Colonic mucosa (tissue), 4 donors: ENCODE measurements around the gene MON2. TPM values are rescaled to one million over a fixed set of nuclear protein-coding genes. Genes with fewer than 3 reads are reported as not detected.

Experiments
- DNase-seq: peaks from one replicate; pipeline ENCODE4 v3.0.0-alpha.2; 2020
- H3K27ac ChIP-seq: fragments of 200-600 bp; one replicate; pipeline ENCODE4 v1.8.0; 2021
- H3K27me3 ChIP-seq: fragments of 200-600 bp; one replicate; pipeline ENCODE4 v1.8.0; 2021
- H3K36me3 ChIP-seq: fragments of 200-600 bp; one replicate; pipeline ENCODE4 v1.8.0; 2021
- H3K4me1 ChIP-seq: fragments of 200-600 bp; one replicate; pipeline ENCODE4 v1.8.0; 2021; ENCODE audit warnings: mild to moderate bottlenecking
- H3K4me3 ChIP-seq: fragments of 200-600 bp; one replicate; pipeline ENCODE4 v1.8.0; 2021
- H3K9ac ChIP-seq, 2 donors: one replicate each; pipeline ENCODE4 v1.7.0; 2013; ENCODE audit warnings: control low read depth in 2 of 2, low read depth in 2 of 2, low read length in 2 of 2
- H3K9me3 ChIP-seq: fragments of 200-600 bp; one replicate; pipeline ENCODE4 v1.8.0; 2021
- intact Hi-C: fragments of 100-400 bp; cut with DNase I; formaldehyde crosslinking; loops from one replicate; pipeline ENCODE4 v1.14.1; 2022
- total RNA-seq, 2 donors: library from RNA; stranded (reverse); fragmentation: NEBNext Ultra II Directional in 1 of 2; extraction: Animal tissue kit (Norgen Biotek cat#: 25700) in 1 of 2; gene quantifications; one replicate each; pipeline ENCODE4 v1.2.1, GENCODE V29; 2021
- TF ChIP-seq, protein P1 (sequence below): fragments of 200-600 bp; IDR thresholded peaks from one replicate; pipeline ENCODE4 v1.8.0; 2022; ENCODE audit warnings: antibody characterized with exemption, mild to moderate bottlenecking
- donor health status: healthy.
- donor health status: DM: no; HTN: no; CAD: no.
- donor health status: DM: no; HTN: no; CAD: no.

Gene MON2
- total RNA-seq, 2 donors from 2014 or later = 50.4 to 53.0 TPM

DNA sequence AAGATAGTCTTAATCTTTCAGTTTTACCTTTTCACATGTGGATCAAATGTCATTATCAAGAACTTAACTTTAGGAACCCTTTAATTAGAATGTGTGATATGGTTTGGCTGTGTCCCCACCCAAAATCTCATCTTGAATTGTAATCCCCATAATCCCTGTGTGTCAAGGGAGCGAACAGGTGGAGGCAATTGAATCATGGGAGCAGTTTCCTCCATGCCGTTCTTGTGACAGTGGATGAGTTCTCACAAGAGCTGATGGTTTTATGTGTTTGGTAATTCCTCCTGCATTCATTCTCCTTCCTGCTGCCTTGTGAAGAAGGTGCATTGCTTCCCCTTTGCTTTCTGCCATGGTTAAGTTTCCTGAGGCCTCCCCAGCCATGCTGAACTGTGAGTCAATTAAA is 160.6 kb downstream of the MON2 start:
- intact Hi-C loops = no loop called here
- Histone ChIP-seq H3K27me3 (no peaks in the 10 kb centered on the region), H3K27ac (no peak overlapping the region), H3K9ac (no peak overlapping the region), H3K9me3 (no peaks in the 10 kb centered on the region), H3K4me1 (no peaks in the 10 kb centered on the region), H3K4me3 (no peak overlapping the region), H3K36me3 (no peaks in the 10 kb centered on the region)
- TF ChIP-seq, protein P1, sequence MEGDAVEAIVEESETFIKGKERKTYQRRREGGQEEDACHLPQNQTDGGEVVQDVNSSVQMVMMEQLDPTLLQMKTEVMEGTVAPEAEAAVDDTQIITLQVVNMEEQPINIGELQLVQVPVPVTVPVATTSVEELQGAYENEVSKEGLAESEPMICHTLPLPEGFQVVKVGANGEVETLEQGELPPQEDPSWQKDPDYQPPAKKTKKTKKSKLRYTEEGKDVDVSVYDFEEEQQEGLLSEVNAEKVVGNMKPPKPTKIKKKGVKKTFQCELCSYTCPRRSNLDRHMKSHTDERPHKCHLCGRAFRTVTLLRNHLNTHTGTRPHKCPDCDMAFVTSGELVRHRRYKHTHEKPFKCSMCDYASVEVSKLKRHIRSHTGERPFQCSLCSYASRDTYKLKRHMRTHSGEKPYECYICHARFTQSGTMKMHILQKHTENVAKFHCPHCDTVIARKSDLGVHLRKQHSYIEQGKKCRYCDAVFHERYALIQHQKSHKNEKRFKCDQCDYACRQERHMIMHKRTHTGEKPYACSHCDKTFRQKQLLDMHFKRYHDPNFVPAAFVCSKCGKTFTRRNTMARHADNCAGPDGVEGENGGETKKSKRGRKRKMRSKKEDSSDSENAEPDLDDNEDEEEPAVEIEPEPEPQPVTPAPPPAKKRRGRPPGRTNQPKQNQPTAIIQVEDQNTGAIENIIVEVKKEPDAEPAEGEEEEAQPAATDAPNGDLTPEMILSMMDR = no peak
- no peak for DNase-seq

DNA sequence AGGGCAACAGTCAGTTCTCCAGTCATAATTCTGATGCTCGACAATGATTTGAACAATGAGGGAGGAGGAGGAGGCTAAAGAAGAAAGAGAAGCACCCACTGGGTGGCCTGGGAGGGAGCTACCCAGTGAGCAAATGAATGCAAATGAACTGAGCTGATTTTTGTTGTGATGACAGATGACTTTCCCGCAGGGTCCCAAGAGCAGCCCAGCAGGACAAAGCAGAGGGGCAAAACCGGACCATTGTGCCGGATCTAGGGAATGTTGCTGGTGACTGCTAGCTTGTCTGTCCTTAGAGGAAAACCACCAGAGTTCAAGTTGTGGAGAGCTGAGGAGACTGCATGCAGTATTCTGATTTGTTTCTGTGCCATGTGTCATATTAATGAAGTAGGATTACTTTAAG is 162.8 kb downstream of the MON2 start:
- Histone ChIP-seq H3K9me3 (no peaks in the 10 kb centered on the region), H3K27ac (no peak overlapping the region), H3K36me3 (no peaks in the 10 kb centered on the region), H3K4me3 (no peak overlapping the region), H3K27me3 (no peaks in the 10 kb centered on the region), H3K4me1 (no peaks in the 10 kb centered on the region), H3K9ac (no peak overlapping the region)
- intact Hi-C loops = no loop called here
- TF ChIP-seq, protein P1 = no peak
- DNase-seq = no peak

DNA sequence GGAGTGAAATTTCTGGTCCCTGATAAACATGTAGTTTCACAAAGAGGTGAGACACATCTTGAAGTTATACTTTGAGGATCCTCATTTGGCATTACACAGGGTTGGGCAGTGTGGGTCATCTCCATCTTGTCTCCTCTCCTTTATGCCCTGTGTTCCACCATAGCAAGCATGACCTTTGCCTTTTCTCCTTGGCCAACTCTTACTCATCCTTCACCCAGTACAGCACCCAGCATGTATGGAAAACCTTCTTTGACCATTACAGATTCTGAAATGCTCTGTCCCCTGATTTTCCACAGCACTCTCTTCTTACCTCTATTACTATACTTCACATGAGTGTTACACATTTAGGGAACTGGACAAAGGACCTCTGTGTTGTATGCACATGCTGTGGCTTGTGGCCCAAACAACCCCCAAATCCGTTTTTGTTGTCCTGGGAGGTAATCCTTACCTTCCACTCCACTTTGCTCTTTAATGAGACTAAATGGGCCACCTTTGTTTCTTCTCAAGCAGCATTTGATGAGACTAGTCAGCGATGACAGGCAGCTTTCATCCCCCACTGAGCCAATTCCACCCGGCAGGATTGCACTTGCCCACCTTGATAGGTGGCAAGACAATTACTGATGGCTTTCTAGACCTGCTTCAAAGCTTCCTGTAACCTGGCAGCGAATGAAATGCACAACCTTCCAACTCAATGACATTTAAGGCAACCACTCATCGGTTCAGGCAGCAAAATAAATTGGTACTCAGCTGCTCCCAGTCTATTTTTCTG is 163.5 kb downstream of the MON2 start:
- Histone ChIP-seq H3K9ac (no peak overlapping the region), H3K4me1 (no peaks in the 10 kb centered on the region), H3K36me3 (no peaks in the 10 kb centered on the region), H3K27me3 (no peaks in the 10 kb centered on the region), H3K27ac (no peak overlapping the region), H3K4me3 (no peak overlapping the region), H3K9me3 (no peaks in the 10 kb centered on the region)
- intact Hi-C loops = no loop called here
- DNase-seq = no peak
- TF ChIP-seq, protein P1 = no peak

DNA sequence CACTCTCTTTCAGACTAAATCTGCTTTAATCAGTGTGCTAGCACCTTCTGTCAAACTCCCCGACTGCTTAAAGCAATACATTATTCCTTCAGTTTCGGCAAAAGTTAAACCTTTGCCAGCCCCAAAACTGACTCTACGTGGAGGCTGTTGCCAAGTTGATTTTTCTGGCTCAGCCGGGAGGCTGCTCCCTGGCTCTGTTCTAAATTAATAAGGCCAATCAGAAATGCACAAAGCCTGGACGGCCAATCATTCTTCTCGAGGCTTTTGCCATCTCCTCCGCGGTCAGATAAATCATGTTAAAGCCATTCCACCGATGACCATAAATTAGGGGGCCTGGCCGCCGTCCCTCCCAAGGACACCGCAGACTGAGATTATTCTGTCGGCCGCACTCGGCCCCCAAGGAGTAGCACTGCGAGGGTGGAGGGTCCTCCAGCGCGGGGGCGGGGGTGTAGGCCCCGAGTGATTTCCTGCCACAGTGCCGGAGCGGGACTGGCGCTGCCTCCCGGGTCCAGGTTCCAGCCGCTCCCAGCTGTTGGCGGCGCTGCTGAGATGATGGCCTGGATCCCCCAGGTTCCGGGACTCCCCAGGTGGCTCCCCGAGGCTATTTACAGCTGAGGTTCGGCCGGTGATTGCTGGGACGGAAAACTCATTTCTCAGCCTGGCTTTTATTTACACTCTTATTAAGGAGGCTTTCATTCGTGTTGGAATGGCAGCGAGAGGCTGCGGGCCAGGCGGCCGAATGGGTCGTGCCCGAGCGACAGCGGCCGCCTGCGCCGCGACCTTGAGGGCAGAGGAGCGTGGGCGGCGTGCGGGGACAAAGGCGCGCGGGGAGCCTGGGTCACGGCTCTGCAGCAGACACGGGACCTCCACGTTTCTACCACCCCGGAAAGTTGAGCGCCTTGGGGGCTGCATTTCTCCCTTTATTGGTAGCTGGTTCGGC is 165.1 kb downstream of the MON2 start:
- H3K36me3 ChIP-seq = no peaks in the 10 kb centered on the region
- H3K4me3 ChIP-seq = peak overlapping the region; percentile 51
- H3K4me1 ChIP-seq = no peaks in the 10 kb centered on the region
- DNase-seq = peak; percentile 69
- TF ChIP-seq, protein P1 = no peak
- no peaks in the 10 kb centered on the region for H3K9me3 ChIP-seq
- H3K27ac ChIP-seq = peak overlapping the region; percentile 5
- H3K9ac ChIP-seq = peak overlapping the region in 1 of 2 donors; percentile 33
- H3K27me3 ChIP-seq = no peaks in the 10 kb centered on the region
- intact Hi-C loops = no loop called here

DNA sequence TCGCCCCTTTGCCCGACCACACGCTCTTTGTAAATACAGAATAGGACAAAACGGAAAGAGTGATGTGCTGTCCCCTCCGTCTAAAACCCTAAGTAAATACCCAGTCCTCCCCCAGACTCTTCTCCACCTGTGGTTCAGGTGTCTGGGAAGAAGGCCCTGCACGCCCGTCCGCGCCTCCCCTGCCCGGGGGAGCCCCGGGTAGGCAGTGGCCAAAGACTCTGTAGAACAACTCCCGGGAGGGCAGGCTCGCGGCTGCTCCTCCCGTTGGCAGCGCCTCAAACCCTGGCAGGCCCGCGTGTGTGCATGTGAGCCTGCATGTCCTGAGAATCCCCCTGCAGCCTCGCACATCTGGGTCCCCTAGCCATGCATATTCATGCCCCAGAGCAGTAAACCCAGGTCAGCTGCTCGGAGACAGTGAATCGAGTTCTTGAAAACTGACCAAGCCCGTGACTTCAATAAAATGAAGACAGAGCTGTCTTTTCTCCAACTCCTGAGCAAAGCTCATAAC is 165.8 kb downstream of the MON2 start:
- H3K36me3 ChIP-seq = no peaks in the 10 kb centered on the region
- TF ChIP-seq, protein P1 = no peak
- H3K4me1 ChIP-seq = no peaks in the 10 kb centered on the region
- intact Hi-C loops = no loop called here
- H3K27ac ChIP-seq = no peak overlapping the region
- no peaks in the 10 kb centered on the region for H3K9me3 ChIP-seq
- peak; percentile 38 for DNase-seq
- peak overlapping the region; percentile 51 for H3K4me3 ChIP-seq
- H3K27me3 ChIP-seq = no peaks in the 10 kb centered on the region
- peak overlapping the region in 1 of 2 donors; percentile 33 for H3K9ac ChIP-seq
